Stimulated activated CD4-positive, alpha-beta T cell treated with anti-CD3 and anti-CD28 coated beads, TNF-alpha, amount 100 ng/mL, for 1 hour (primary cell): ENCODE results near the gene ERG.

Experiments
- DNase-seq, 3 donors: peaks; one replicate each; pipeline ENCODE4 v3.0.0-alpha.2; 2020; ENCODE audit warnings: low read depth in 3 of 3, low spot score in 1 of 3

The ERG gene

DNA sequence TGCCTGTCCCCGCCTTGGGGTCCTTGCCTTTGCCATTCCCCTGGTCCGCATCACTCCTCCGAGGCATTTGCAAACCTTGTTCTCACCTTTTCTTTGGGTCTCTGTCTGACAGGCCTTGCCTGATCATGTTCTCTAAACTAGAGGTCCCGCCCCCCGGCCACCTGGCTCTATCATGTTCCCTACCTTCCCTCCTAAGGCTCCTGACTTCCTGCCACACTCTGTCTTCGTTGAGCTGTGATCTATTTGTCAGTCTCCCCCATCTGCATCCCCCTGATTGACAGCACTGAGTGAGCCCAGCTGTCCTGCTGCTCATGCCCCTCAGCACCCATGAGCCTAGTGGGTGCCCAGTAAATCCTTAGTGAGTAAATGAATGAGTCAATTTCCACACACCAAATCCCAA lies 22.8 kb downstream of the ERG start:
- DNase-seq: no peak

DNA sequence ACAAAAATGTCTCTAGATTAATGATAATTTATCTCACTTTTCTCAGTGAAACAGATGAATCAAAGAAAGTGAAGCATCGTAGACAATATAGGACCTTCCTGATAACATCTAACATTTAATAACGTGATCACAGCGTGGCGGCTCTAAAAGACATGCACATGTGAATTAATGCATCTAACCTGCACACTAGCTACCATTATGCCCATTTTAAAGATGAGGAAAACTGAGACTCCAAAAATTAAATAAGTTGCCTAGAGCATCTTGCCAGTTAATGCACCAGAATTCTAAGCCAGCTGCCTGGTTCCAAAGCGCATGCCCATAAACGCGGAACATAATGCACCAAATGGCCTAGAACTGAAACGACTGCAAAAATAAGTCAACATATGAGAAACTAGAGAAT lies 23.5 kb downstream of the ERG start:
- DNase-seq: no peak

DNA sequence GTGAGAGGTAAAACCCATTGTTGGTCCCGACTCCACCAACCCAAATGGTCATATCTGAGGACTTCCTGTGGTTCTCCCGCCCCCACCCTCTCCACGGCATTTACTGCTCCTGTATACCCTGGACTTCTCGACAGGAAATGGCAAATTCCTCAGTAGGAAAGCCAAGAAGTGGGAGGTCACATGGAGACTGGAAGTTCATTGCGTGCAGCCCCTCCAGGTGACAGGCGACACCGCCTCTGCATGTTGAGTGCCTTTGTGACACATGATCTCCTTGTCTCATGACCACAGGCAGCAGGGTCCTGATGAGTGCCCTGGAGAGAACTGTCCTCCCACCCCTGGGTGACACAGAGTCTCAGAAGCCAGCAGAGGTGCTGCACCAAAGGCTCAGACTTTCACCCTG lies 24.2 kb downstream of the ERG start:
- DNase-seq: no peak

DNA sequence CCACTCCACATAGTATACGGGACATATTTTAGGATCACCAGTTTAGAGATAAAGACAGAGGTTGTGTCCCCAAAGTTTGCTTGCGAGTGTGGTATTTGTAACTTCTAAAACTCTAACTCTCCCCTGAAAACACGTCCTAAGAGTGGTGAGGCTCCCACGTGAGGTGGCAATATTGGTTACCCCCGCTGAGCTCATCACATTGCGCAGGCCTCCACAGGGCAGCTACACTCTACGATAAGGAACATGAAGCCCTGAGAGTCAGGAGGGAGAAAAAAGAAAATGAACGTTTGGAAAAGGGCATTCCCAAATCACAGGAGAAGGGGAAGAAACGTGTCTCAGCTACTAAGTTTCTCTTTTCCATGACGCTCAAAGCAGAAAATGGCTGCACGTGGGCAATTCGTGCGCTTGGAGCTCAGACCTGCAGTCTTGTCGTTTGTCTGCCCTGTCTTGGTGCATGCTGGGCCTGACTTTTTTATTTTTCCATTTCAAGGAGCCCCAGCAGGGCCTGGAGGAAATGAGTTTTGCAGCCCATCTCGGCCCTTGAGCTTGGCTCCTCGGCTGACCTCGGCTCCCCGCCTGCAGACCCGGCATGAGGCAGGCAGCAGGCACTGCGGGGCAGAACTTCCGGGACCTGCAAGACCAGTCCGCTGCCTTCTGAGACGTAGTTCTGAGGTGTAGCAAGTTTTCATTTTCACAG lies 25.7 kb downstream of the ERG start:
- no peak for DNase-seq

DNA sequence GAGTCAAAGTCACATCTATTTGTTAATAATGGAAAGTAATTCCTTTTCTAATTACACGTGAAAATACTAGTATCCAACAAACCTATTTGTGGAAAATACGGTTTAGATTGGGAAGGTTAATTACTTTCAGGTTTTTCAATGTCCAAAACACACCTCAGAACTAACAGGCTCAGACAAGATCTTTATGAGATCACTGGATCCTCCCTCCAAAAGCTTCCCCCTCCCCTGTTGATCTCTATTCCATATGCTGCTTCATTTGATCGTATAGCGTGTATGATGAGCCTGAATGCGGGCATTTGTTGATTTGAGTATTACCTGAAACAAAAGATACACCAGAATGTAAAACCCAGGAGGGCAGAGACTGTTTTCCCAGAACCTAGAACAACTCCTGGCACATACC lies 26.5 kb downstream of the ERG start:
- DNase-seq: no peak

DNA sequence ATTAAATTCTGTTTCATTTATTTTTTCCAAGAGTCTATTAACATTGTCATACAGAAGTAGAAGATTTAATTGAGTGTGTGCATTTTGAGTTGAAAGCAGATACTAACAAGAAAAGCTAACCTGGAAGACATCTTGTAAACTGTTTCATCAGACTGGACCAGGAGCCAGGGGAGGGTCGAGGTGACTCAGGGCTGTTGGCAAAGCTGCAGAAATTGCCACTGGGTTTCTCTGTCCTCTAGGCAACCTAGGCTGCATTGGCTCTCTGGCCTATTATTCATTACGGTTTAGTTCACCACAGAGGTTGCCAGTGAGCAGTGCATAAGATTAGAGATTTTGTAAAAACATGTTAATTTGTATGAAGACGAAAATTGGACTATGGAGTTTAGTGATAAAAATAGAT lies 27.5 kb downstream of the ERG start:
- DNase-seq: no peak

DNA sequence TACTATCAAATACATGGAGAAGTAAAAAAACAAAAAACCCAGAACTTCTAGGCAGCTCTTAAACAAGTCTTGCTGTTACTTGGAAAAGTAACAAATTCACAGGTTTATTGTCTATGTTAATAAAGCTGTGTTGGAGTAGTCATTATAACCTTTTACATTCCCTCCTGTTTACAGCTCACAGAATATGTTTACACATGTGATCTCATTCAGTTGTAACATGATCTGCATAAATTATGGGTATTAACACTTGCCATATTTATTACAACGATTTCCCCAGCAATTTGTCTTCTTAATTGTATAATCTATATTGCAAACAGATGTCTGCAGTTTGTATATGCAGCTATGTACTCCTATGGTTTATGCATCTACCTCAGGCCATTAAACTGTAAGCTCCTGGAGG lies 28.6 kb downstream of the ERG start:
- no peak for DNase-seq

DNA sequence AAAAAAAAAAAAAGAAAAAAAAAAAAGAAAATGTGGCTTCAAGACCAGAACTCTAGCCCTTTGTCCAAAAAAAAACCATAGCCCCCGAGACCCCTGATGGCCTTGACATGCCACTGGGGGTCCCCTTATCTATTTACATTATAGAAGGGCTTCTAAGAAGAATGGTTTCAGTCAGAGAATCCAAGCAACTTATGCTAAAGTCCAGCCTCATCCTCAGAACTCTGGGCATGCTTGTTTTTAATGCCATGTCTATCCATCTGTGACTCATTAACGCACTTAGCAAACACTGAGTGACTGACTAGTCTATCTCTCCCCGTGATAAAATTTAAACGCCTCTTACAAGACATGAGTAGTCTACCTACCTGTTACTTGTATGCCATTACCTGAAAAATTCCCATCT lies 29.3 kb downstream of the ERG start:
- DNase-seq: no peak

DNA sequence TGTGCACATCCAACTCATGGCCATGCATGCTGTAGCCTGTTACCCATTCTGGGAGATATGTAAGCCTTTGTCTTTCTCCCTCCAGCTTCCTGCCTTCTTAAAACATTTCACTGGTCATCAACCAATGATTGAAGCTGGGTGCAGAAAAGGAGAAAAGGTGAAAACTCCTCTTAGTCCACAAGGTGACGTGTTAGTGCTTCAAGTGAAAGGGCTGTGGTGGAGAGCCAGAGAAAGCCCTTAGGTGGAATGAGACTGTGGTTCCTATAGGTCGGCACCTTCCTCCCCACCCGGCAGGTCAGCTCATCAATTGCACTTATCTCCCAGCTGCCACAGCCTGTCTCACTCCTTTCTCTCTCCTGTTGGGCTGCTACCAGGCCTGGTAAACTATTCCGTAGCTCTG lies 30.4 kb downstream of the ERG start:
- no peak for DNase-seq

DNA sequence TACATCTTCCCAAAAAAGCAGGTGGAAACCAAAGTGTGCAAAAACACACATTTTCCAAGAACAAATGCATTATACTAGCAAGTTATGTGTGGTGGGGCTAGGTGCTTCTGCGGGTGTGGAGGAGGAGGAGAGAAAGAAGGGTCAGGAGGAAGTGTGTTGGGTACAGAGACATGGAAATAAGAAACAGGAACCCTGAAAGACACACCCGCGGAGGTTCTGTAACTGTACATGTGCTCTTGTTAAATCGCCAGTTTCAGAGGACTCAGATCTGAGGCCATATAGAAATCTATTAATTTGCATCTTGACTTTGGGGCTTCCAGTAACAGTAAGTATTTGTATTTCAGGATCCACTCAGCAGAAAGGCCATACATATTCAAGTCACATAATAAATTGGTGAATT lies 30.9 kb downstream of the ERG start:
- no peak for DNase-seq

DNA sequence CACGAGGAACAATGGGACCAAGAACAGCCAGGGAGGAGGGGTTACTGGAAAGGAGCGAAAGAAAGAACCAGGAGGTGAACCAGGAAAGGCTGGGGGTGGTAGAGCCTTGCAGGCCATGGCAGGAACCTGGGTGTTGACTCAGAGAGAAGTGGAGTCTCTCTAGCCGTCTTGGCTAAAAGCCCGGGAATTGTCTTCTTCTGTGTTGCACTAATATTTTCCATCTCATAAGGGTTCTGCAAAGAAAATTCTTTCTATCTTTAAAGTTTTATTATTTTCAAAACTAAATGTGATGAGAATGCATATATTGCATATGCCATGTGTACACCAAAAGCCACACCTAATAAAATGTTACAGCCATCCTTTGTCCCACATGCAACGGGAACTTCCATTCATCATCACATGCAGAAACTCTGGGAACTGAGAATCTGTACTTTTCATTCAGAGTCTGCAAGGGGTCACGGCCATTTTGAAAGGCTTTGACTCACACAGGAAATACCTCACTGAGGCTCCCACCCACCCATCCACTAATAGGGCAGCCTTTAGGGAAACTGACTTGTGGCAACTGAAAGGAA lies 38.0 kb downstream of the ERG start:
- DNase-seq: no peak

DNA sequence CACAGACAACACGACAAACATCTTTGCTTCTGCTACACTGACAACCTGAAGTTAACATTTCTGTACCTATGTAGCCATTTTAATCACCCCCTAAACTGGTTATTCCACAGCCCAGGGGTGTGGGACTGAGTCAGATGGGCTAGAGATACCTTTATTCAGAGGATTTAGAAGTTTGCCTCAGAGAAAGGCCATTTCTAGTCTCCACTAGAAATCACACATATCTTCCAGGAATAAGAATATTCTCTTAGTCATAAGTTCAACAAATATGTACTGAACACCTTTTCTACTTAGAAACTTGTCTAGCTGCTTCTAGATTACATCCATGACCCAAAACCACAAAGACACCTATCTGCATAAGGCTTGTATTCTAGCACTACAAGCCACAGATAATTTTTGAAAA lies 38.8 kb downstream of the ERG start:
- no peak for DNase-seq

DNA sequence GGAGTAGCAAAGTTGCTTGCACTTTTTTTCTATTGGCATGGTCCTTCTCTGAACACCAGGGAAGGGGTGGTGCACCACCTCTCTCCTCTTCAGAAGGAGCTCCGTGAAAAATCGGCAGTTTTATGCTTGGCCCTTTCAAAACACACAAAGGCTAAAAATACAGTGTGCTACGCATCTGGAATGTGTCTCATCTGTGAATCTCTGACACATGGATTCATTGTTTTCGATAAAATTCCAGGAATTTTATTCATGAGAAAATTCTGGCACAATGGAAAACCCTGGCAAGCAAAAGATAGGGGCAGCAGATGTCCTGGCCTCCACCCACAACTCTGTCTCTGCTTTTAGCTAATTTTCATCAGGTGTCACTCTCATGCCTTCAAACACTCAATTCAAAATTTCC lies 42.9 kb downstream of the ERG start:
- no peak for DNase-seq

DNA sequence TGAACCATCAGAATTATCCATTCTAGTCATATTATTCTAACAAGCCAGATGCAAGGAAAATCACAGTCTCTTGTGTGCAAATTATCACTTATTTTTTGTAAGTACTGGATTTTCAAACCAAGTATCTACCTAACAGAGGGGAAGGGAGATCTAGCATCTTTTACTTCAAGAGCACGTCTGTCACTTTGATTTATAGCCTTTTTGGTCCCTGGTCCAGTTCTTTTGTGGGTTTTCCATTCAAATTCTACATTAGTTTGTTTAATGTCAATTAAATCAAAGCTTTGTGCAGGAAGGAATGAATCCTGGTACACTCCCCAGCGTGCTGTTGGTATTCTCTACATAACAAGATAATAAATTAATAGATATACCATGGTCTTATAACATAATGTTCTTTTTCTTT lies 43.6 kb downstream of the ERG start:
- DNase-seq: no peak

DNA sequence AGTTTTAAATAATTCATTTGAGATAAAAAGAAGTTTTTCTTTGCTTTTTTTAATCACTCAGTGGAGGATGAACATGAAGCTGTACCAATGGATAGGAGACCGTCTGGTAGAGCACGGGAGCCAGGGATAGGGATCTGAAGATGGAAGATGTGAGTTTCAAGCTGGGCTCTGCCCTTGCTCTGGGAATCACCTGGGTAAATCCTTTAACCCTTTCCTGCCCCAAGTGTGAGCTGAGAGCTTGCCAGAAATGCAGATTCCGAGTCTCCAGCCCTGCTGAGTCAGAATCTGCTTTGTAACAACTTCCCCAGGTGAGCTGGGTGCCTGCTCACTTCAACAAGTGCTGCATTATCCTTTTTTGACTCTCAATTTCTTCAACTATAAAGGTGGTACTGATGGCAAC lies 44.1 kb downstream of the ERG start:
- no peak for DNase-seq

DNA sequence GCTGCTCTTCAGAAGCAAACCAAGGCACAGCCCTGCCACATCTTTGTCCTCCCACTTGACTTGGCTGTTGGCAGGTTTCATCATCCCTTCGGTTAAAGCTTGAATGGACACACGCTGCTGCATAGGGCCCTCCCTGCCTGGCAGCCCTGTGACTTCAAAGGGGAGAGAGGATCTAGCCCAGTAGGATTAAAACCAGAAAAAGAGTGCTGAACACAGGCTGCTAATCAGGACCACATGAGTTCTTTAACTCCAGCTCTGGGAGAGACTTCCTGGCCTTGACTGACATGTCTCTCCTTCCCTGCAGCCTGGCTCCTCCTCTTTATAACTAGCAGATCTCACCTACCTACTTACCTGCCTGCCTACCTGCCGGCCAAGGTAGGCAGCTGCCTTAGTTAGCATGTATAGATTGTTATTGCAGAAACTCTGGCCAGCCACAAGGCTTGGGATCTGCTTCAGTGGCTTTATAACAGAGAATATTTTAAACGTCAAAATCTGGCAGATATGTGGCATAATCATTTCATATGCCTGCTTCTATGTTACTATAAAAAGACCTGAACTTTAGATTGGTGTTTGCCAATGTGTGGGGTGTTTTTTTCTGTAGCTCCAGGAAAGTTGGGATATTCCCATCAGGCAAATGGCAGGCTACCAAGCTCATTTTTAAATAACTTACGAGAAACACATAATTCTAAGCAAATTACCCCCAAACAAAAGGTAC lies 49.4 kb downstream of the ERG start:
- no peak for DNase-seq

DNA sequence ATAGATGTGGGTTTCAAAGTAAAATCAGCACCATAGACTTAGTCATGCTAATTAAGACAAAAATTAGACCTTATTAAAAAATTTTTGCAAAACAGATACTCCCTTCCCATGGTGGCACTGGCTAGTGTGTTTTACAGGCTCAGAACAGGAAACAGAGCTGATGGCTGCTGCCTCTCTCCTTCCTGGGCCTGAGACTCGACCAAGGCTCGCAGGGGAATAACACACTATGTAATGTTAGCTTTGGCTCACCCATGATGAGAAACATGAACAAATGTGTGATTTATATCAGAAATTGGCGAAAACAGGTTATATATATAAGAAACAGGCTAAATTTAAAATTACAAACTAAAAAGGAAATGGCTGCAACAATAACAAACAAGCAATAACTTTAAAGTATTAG lies 50.7 kb downstream of the ERG start:
- no peak for DNase-seq

DNA sequence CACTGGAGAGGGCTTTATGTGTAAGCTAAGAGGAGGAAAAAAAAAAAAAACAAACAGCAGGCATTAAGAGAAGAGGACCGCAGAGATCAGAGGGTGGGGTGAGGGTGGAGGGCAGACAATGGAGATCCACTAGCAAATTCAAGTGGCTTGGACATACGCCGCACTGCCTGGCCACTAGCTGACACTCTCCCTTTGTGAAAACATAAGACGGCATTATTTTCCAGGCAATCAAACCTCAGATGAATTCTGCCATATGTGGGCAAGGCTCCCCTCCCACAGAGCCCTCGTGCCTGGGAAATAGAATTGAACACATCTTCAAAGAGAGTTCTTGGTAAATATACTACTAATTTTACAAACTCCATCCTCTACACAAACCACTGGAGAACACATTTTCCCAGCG lies 53.6 kb downstream of the ERG start:
- DNase-seq: no peak

DNA sequence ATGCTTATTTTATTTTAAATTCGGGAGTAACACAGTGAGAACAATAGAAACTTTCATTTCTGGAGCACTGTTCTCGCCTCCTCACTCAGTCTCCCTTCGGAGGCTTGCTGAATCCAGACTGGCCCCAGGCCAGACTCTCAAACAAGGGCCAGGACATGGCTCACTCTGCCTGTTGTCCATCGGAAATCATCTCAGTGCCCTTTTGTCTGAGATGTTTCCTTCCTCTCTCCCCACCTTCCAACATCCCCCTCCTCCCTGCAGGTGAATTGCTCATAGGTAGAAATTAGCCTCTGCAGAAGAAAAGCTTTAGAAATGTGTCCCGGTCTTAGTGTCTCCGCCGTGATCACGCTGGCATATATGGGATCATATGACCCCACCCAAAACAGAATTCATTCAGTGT lies 55.2 kb downstream of the ERG start:
- DNase-seq: no peak

DNA sequence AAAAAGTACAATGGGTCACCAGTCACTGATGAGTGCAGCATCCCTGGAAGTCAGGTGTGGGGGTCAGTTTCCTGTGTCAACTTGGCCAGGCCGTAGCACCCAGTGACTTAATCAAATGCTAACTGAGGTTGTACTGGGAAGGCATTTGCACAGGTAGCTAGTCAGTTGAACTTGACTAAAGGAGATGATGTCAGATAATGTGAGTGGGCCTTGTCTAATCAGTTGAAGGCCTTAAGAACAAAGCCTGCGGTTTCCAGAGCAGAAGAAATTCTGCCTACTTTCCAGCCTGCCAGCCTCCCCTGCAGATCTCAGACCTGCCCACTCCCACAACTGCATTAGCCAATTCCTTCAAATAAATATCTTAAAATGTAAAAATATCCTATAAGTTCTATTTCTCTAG lies 57.1 kb downstream of the ERG start:
- DNase-seq: no peak

DNA sequence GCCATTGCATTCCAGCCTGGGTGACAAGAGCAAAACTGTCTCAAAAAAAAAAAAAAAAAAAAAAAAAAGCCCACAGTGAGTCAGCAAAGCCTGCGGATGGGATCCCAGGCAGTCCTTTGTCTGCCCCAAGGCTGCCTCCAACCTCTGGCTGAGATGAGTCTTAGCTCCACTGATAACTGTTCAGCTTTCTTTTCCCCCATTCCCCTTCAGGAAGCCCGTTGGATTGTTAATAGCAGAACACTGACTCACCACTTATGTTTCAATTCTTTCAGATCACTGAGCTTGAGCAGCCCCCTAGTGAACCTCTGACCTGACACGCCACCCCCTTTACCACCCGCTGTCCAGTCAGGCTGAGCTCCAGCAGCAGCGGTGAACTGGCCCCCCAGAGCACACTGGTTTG lies 57.5 kb downstream of the ERG start:
- no peak for DNase-seq

DNA sequence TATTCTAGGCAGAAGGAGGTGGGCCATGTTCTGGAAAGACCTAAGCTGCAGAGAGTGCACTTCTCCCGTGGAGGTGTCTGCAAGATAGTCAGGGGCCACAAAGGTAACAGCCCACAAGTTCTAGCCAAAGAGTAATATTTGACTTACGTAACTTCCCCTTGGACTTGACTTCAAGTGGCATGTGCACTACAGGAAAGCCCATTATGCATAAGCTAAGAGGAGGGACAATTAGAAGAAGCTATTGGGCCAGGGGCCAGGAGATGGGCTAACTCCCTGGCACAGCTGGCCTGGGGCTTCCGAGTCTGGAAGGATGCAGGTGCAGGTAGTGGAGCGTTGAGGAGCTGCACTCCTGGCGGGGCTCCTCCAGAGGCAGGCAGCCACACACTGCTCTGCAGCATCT lies 58.3 kb downstream of the ERG start:
- no peak for DNase-seq

DNA sequence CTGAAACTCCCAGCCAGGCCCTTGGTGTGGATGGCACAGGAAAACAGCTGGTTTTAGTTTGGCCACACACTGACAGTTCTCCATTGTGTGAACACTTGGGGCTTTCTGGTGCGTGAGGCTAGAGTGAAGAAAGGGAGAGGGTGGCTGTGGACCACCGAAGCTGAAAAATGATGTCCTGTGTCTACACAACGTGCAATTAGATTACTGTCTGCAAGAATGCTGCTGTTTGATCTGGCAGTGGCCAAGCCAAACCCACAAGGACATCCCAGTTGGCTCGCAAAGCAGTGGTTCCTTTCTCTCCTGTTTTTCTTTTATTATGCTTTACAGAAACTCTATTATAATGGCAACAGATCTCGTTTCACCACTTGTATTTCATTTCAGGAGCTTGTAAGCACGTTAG lies 58.9 kb downstream of the ERG start:
- DNase-seq: no peak
